Measurements from ENCODE around the gene HMCN2. TPM values are rescaled to one million over a fixed set of nuclear protein-coding genes. Genes with fewer than 3 reads are reported as not detected.

HMCN2 gene
- total RNA-seq, result 0.05 TPM in 1 of 2 replicates, not detected in the other
- total RNA-seq (2013), result 0.09 TPM
- polyA plus RNA-seq, result 0.01 TPM in 1 of 2 replicates, not detected in the other
- polyA minus RNA-seq, result not detected in 2 replicates

GRCh38 chr9:130265431-130266235 is at the start of gene HMCN2:
HMCN2 (plus strand) TSS chr9:130265760; CDS start chr9:130265879, 119 bp downstream.
- Mint-ChIP-seq H3K27me3 (peaks cover 60% of the 10 kb centered on the region), H3K4me3 (no peak within 1 kb of the TSS), H3K9me3 (ENCODE audit: insufficient read depth) (no peaks in the 10 kb centered on the region), H3K27ac (no peak within 1 kb of the TSS), H3K4me1 (peaks cover 7% of the 10 kb centered on the region)
- Histone ChIP-seq H3K27ac (ENCODE audit: low read length in 2 of 2) (no peak within 1 kb of the TSS), H4K20me1 (ENCODE audit: control insufficient read depth, insufficient read depth, low read length, poor library complexity, severe bottlenecking) (no peaks in the 10 kb centered on the region), H3K27me3 (replicated peaks in 1 of 4; ENCODE audit: control extremely low read depth in 1 of 4, control insufficient read depth in 3 of 4, insufficient read depth in 4 of 4, low read length in 3 of 4) (peaks cover 0 to 55% (median 13%) of the 10 kb centered on the region in 4 experiments), H3K4me1 (ENCODE audit: control insufficient read depth in 2 of 2, insufficient read depth in 2 of 2, low read length in 2 of 2) (no peaks in the 10 kb centered on the region), H2AFZ (ENCODE audit: insufficient read depth, low read depth, low read length, poor library complexity, severe bottlenecking) (no peak within 1 kb of the TSS), H3K79me2 (ENCODE audit: control insufficient read depth, insufficient read depth, low read length) (no peaks in the 10 kb centered on the region), H3K36me3 (replicated peaks in 1 of 2; ENCODE audit: control extremely low read depth in 1 of 2, control insufficient read depth in 1 of 2, extremely low read depth in 1 of 2, insufficient read depth in 2 of 2, low read length in 1 of 2) (no peaks in the 10 kb centered on the region), H3K9me3 (ENCODE audit: control extremely low read depth in 1 of 3, control insufficient read depth in 2 of 3, insufficient read depth in 1 of 3, low read length in 2 of 3) (no peaks in the 10 kb centered on the region), H3K9ac (ENCODE audit: low read length) (no peak within 1 kb of the TSS), H3K4me3 (ENCODE audit: control extremely low read depth in 1 of 5, extremely low read depth in 1 of 5, insufficient read depth in 1 of 5, low read depth in 2 of 5, low read length in 4 of 5) (no peak within 1 kb of the TSS), H3K4me2 (replicated peaks; ENCODE audit: low read depth, low read length, poor library complexity, severe bottlenecking) (no peak within 1 kb of the TSS)
- TF ChIP-seq CTCF (IDR thresholded peaks at IDR 0.05), result no peak
- no peak for TF ChIP-seq EZH2 (IDR thresholded peaks at IDR 0.05; ENCODE audit: borderline replicate concordance, insufficient read depth, low read depth, low read length, poor library complexity, severe bottlenecking)
- intact Hi-C loops (cut with micrococcal nuclease), result no loop called here
- DNase-seq (no peak), ATAC-seq (ENCODE audit: low read depth) (no peak)
- CTCF ChIA-PET, result no interaction called here
- POLR2A ChIA-PET, result no interaction called here
- 5% methylated on average over 89 of the region's 89 CpGs for WGBS (ENCODE audit: insufficient coverage)

GRCh38 chr9:130217838-130218237 is 47.7 kb upstream of the HMCN2 start:
- DNase-seq (no peak), ATAC-seq (ENCODE audit: low read depth) (no peak)
- H3K4me2 ChIP-seq (replicated peaks; ENCODE audit: low read depth, low read length, poor library complexity, severe bottlenecking), result no peak overlapping the region
- Mint-ChIP-seq H3K9me3 (ENCODE audit: insufficient read depth) (no peaks in the 10 kb centered on the region), H3K4me3 (no peak overlapping the region), H3K27me3 (peaks cover 6% of the 10 kb centered on the region), H3K27ac (no peak overlapping the region), H3K4me1 (no peaks in the 10 kb centered on the region)
- TF ChIP-seq CTCF (IDR thresholded peaks at IDR 0.05) (no peak), EZH2 (IDR thresholded peaks at IDR 0.05; ENCODE audit: borderline replicate concordance, insufficient read depth, low read depth, low read length, poor library complexity, severe bottlenecking) (no peak)
- H3K9me3 ChIP-seq (ENCODE audit: control extremely low read depth in 1 of 3, control insufficient read depth in 2 of 3, insufficient read depth in 1 of 3, low read length in 2 of 3), result no peaks in the 10 kb centered on the region
- POLR2A ChIA-PET, result no interaction called here
- H3K27me3 ChIP-seq (replicated peaks in 1 of 4; ENCODE audit: control extremely low read depth in 1 of 4, control insufficient read depth in 3 of 4, insufficient read depth in 4 of 4, low read length in 3 of 4), result no peaks in the 10 kb centered on the region
- H3K9ac ChIP-seq (ENCODE audit: low read length), result no peak overlapping the region
- H2AFZ ChIP-seq (ENCODE audit: insufficient read depth, low read depth, low read length, poor library complexity, severe bottlenecking), result no peak overlapping the region
- intact Hi-C loops (cut with micrococcal nuclease), result no loop called here
- no peak overlapping the region for H3K4me3 ChIP-seq (ENCODE audit: control extremely low read depth in 1 of 5, extremely low read depth in 1 of 5, insufficient read depth in 1 of 5, low read depth in 2 of 5, low read length in 4 of 5)
- CTCF ChIA-PET, result no interaction called here
- no peaks in the 10 kb centered on the region for H4K20me1 ChIP-seq (ENCODE audit: control insufficient read depth, insufficient read depth, low read length, poor library complexity, severe bottlenecking)
- no peaks in the 10 kb centered on the region for H3K36me3 ChIP-seq (replicated peaks in 1 of 2; ENCODE audit: control extremely low read depth in 1 of 2, control insufficient read depth in 1 of 2, extremely low read depth in 1 of 2, insufficient read depth in 2 of 2, low read length in 1 of 2)
- no peaks in the 10 kb centered on the region for H3K79me2 ChIP-seq (ENCODE audit: control insufficient read depth, insufficient read depth, low read length)
- 91% methylated on average over 10 of the region's 10 CpGs for WGBS (ENCODE audit: insufficient coverage)
- no peaks in the 10 kb centered on the region for H3K4me1 ChIP-seq (ENCODE audit: control insufficient read depth in 2 of 2, insufficient read depth in 2 of 2, low read length in 2 of 2)
- no peak overlapping the region for H3K27ac ChIP-seq (ENCODE audit: low read length in 2 of 2)
